ENCODE data around the gene NAV1.

NAV1 gene

DNA sequence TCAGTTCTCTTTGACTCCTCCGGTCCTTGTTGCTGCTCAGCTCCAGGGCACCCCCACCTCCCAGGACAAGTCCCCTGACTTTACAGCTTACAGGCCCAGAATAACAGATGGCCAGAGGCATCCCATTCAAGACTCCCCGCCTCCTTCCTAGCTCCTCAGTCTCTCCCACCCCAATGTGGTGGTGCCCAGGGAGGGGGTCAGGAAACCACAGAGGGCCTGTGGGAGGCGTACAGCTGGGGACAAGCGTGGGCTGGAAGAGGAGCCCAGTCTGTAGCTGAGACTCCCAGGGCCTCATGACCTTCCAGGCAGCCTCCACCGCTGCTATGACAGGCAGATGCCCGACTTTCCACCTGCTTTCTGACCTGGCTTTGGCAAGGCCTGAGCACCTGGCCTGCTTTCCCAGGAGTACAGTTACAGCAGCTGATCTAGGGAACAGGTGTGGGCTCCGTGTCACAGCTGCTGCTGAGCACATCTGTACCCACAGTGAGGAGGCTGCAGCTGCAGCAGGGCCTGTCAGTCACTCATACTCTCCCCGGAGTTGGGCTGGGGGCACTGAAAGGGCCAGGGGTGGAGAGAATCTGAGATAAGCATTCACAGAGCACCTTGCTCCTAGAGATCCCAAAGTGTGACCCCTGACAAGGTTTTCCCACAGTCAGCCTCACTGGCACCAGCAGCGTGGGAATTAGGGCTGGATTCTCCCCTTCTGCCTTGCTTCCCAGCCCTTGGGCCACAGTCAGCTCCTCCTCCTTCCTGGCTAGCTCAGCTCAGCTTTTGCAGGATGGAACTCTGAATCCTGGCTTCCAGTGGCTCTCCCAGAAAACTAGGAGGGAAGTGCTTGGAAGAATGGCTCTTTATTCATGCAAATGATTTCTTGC lies 7.1 kb upstream of the NAV1 start:
- TF ChIP-seq GABPA (IDR thresholded peaks at IDR 0.05; ENCODE audit: low read depth) = no peak
- TF ChIP-seq, protein P1, sequence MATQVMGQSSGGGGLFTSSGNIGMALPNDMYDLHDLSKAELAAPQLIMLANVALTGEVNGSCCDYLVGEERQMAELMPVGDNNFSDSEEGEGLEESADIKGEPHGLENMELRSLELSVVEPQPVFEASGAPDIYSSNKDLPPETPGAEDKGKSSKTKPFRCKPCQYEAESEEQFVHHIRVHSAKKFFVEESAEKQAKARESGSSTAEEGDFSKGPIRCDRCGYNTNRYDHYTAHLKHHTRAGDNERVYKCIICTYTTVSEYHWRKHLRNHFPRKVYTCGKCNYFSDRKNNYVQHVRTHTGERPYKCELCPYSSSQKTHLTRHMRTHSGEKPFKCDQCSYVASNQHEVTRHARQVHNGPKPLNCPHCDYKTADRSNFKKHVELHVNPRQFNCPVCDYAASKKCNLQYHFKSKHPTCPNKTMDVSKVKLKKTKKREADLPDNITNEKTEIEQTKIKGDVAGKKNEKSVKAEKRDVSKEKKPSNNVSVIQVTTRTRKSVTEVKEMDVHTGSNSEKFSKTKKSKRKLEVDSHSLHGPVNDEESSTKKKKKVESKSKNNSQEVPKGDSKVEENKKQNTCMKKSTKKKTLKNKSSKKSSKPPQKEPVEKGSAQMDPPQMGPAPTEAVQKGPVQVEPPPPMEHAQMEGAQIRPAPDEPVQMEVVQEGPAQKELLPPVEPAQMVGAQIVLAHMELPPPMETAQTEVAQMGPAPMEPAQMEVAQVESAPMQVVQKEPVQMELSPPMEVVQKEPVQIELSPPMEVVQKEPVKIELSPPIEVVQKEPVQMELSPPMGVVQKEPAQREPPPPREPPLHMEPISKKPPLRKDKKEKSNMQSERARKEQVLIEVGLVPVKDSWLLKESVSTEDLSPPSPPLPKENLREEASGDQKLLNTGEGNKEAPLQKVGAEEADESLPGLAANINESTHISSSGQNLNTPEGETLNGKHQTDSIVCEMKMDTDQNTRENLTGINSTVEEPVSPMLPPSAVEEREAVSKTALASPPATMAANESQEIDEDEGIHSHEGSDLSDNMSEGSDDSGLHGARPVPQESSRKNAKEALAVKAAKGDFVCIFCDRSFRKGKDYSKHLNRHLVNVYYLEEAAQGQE (IDR thresholded peaks at IDR 0.05; ENCODE audit: insufficient replicate concordance, low read depth) = no peak
- no peak for TF ChIP-seq SPI1 (IDR thresholded peaks at IDR 0.05; ENCODE audit: borderline replicate concordance, low read depth)
- TF ChIP-seq, protein P2, sequence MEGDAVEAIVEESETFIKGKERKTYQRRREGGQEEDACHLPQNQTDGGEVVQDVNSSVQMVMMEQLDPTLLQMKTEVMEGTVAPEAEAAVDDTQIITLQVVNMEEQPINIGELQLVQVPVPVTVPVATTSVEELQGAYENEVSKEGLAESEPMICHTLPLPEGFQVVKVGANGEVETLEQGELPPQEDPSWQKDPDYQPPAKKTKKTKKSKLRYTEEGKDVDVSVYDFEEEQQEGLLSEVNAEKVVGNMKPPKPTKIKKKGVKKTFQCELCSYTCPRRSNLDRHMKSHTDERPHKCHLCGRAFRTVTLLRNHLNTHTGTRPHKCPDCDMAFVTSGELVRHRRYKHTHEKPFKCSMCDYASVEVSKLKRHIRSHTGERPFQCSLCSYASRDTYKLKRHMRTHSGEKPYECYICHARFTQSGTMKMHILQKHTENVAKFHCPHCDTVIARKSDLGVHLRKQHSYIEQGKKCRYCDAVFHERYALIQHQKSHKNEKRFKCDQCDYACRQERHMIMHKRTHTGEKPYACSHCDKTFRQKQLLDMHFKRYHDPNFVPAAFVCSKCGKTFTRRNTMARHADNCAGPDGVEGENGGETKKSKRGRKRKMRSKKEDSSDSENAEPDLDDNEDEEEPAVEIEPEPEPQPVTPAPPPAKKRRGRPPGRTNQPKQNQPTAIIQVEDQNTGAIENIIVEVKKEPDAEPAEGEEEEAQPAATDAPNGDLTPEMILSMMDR (IDR thresholded peaks at IDR 0.05; ENCODE audit: insufficient read depth, low read length) = no peak
- no peak for TF ChIP-seq POLR2AphosphoS5 (IDR thresholded peaks at IDR 0.05; ENCODE audit: low read depth)
- H3K27ac ChIP-seq (replicated peaks) = no peak overlapping the region
- H3K27me3 ChIP-seq (ENCODE audit: insufficient read depth, poor library complexity, severe bottlenecking) = peaks cover under 1% of the 10 kb centered on the region
- no peak overlapping the region for H3K4me3 ChIP-seq (replicated peaks; ENCODE audit: insufficient read depth, low read length)
- DNase-seq (ENCODE audit: low read depth in 1 of 2, low spot score in 1 of 2) = no peak

DNA sequence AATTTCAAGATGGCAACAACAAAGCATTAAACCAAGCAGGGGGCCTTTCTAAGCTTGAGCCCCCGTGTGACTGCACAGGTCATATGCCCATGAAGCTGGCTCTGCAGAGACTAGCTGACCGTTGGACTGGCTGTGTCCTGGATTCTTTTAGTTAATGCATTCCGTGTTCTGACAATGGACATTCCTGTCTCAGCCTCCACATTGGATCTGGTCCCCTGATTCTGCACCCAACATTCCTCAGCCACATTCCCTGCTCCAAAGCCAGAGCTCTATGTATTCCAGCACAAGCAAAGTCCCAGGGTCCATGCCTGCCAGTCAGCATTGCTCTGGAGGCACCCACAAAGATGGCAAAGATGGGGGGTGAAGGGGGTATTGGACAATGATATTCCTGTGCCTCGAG lies 5.1 kb upstream of the NAV1 start:
- DNase-seq (ENCODE audit: low read depth in 1 of 2, low spot score in 1 of 2) = no peak
- peaks cover 21% of the 10 kb centered on the region for H3K27me3 ChIP-seq (ENCODE audit: insufficient read depth, poor library complexity, severe bottlenecking)
- H3K4me3 ChIP-seq (replicated peaks; ENCODE audit: insufficient read depth, low read length) = no peak overlapping the region
- TF ChIP-seq GABPA (IDR thresholded peaks at IDR 0.05; ENCODE audit: low read depth) = no peak
- TF ChIP-seq, protein P1 (IDR thresholded peaks at IDR 0.05; ENCODE audit: insufficient replicate concordance, low read depth) = no peak
- TF ChIP-seq, protein P2 (IDR thresholded peaks at IDR 0.05; ENCODE audit: insufficient read depth, low read length) = no peak
- no peak for TF ChIP-seq SPI1 (IDR thresholded peaks at IDR 0.05; ENCODE audit: borderline replicate concordance, low read depth)
- no peak for TF ChIP-seq POLR2AphosphoS5 (IDR thresholded peaks at IDR 0.05; ENCODE audit: low read depth)
- H3K27ac ChIP-seq (replicated peaks) = no peak overlapping the region

DNA sequence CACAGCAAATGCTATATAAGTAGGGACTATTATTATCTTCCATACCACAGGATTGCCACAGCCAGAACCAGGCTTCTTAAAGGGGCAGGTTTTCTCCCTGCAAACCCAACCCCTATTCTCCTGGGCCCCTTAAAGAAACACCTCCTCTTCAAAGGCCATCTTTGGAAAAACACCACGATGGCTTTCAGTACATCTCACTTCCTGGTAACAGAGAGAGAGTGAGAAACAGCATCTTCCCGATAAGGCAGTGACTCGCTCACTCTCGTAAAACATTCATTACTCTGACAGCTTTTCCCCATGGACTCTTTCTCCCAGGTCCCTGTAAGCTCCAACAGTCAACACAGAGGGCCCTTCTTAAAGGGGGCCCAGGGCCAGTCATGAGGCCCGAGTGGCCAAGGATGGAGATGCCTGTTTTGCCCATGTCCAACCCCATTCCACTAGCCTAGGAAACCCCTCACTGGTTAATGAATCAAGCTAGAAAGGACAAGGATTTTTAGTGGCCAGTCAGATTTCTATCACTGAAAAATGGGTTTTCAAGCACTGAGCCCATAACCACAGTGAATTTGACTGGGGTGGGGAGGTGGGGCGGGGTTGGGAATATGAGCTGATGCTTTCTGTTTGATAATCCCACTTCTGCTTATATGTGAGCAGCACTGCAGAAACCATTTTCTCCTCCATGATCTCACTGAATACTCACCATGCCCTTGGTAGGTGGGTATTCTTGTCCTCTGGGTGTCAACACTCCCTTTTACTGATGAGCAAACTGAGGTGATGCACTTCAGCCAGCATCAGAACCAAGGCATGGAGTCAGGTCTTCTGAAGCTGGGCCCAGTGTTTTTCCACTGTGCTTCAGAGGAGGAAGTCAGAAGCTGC lies 3.6 kb upstream of the NAV1 start:
- peaks cover 33% of the 10 kb centered on the region for H3K27me3 ChIP-seq (ENCODE audit: insufficient read depth, poor library complexity, severe bottlenecking)
- H3K4me3 ChIP-seq (replicated peaks; ENCODE audit: insufficient read depth, low read length) = no peak overlapping the region
- no peak for DNase-seq (ENCODE audit: low read depth in 1 of 2, low spot score in 1 of 2)
- no peak overlapping the region for H3K27ac ChIP-seq (replicated peaks)
- TF ChIP-seq, protein P1 (IDR thresholded peaks at IDR 0.05; ENCODE audit: insufficient replicate concordance, low read depth) = no peak

All from HL-60 (cell line).